Muscle layer of duodenum (tissue), 2 donors: Measurements from ENCODE around the gene TMEM167B.
"Not testable (repeated sequence)": the region's sequence is repeated elsewhere in the genome, so short reads cannot be mapped to it uniquely, and the experiment has no call there.

ENCODE experiments used
- H3K27ac ChIP-seq: one replicate; pipeline ENCODE4 v1.7.0; 2013; ENCODE audit warnings: mild to moderate bottlenecking, low read length
- H3K27me3 ChIP-seq: one replicate; pipeline ENCODE4 v1.7.0; 2013; ENCODE audit warnings: low read depth, mild to moderate bottlenecking, control low read depth, low read length
- H3K36me3 ChIP-seq, 2 donors: one replicate each; pipeline ENCODE4 v1.7.0; 2013; ENCODE audit warnings: low read length in 2 of 2, control low read depth in 1 of 2, mild to moderate bottlenecking in 1 of 2; ENCODE audit not compliant: insufficient read depth in 2 of 2, control insufficient read depth in 1 of 2
- H3K4me1 ChIP-seq, 2 donors: one replicate each; pipeline ENCODE4 v1.7.0; 2013; ENCODE audit warnings: low read length in 2 of 2, mild to moderate bottlenecking in 2 of 2, control low read depth in 1 of 2, moderate library complexity in 1 of 2; ENCODE audit not compliant: insufficient read depth in 2 of 2, control insufficient read depth in 1 of 2
- H3K4me3 ChIP-seq, 2 donors: one replicate each; pipeline ENCODE4 v1.7.0; 2013; ENCODE audit warnings: low read length in 2 of 2, low read depth in 1 of 2, mild to moderate bottlenecking in 1 of 2
- H3K9me3 ChIP-seq, 2 donors: one replicate each; pipeline ENCODE4 v1.7.0; 2013; ENCODE audit warnings: low read length in 2 of 2, control low read depth in 1 of 2, mild to moderate bottlenecking in 1 of 2; ENCODE audit not compliant: control insufficient read depth in 1 of 2
- donor health status: healthy.

TMEM167B gene

DNA sequence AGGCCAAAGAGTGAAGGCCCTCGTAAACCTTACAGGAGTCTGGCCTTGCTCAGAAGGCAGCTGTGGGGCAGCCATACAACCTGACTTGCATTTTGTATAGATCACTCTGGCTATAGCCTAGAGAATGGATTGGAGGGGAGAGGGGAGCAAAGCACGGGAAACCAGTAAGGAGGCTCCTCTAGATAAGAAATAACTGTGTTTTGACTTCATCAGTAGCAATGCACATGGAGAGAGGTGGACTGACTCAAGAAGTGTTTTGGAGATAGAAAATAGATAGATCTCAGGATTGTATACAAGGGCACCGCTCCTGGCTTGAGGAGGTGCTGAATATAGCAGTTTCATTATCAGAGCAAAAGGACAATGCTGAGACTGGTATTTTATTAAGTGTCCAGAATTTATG lies 49.8 kb downstream of the TMEM167B start:
- Histone ChIP-seq H3K9me3 (no peaks in the 10 kb centered on the region), H3K4me1 (no peaks in the 10 kb centered on the region), H3K27ac (no peak overlapping the region), H3K4me3 (no peak overlapping the region), H3K36me3 (no peaks in the 10 kb centered on the region), H3K27me3 (no peaks in the 10 kb centered on the region)

- Histone ChIP-seq H3K27me3 (no peaks in the 10 kb centered on the region), H3K4me1 (no peaks in the 10 kb centered on the region), H3K27ac (no peak overlapping the region), H3K4me3 (no peak overlapping the region), H3K9me3 (no peaks in the 10 kb centered on the region), H3K36me3 (no peaks in the 10 kb centered on the region)
Observed at GRCh38 chr1:109142260-109142659, 51.7 kb downstream of the TMEM167B start.

DNA sequence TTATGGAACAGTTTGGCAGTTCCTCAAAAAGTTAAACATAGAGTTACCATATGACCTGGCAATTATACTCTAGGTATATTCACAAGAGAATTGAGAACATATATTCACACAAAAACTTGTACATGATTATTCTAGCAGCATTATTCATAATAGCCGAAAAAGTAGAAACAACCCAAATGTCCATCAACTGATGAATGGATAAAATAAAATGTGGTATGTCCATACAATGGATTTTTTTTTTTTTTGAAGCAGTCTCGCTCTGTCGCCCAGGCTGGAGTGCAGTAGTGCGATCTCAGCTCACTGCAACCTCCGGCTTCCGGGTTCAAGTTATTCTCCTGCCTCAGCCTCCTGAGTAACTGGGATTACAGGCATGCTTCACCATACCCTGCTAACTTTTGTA lies 52.2 kb downstream of the TMEM167B start:
- not testable (repeated sequence) for H3K27me3 ChIP-seq, H3K9me3 ChIP-seq, H3K36me3 ChIP-seq, H3K27ac ChIP-seq, H3K4me1 ChIP-seq, H3K4me3 ChIP-seq
